Body of pancreas (tissue), 4 donors: ENCODE results near the gene GPR146. TPM values are rescaled to one million over a fixed set of nuclear protein-coding genes. Genes with fewer than 3 reads are reported as not detected.

Experiments used
- ATAC-seq: fragments of 150-250 bp; one replicate; pipeline ENCODE4 v1.9.1; 2016
- DNase-seq, 4 donors: peaks; one replicate each; pipeline ENCODE4 v3.0.0-alpha.2; 2019
- H3K27ac ChIP-seq, 4 donors: fragments of 200-600 bp; sonication (generic); 1 replicate in 3 of 4; 2 replicates in 1 of 4; pipeline versions ENCODE4 v1.5.1 to v1.6.1; 2016 to 2019; ENCODE audit warnings: mild to moderate bottlenecking in 1 of 4, mixed read lengths in 1 of 4, moderate library complexity in 1 of 4
- H3K27me3 ChIP-seq, 2 donors: fragments of 200-600 bp; sonication (generic); one replicate each; pipeline ENCODE4 v1.6.0; 2016; ENCODE audit warnings: mild to moderate bottlenecking in 1 of 2
- H3K36me3 ChIP-seq, 2 donors: fragments of 200-600 bp; sonication (generic); replicated peaks in 1 of 2; 2 replicates each; pipeline ENCODE4 v1.5.1; 2016; ENCODE audit warnings: low read depth in 2 of 2; ENCODE audit not compliant: insufficient read depth in 1 of 2
- H3K4me1 ChIP-seq: fragments of 200-600 bp; sonication (generic); one replicate; pipeline ENCODE4 v1.6.0; 2016
- H3K4me3 ChIP-seq, 2 donors: fragments of 200-600 bp; sonication (generic); 1 replicate in 1 of 2; 2 replicates in 1 of 2; pipeline ENCODE4 v1.5.1; 2016 to 2019
- H3K9me3 ChIP-seq, 3 donors: fragments of 200-600 bp; sonication (generic); 1 replicate in 2 of 3; 2 replicates in 1 of 3; pipeline ENCODE4 v1.5.1; 2016
- CTCF ChIP-seq, 7 experiments: fragments of 450-650 bp in 4 of 7; fragments of 200-600 bp in 3 of 7; sonication (generic) in 3 of 7; IDR thresholded peaks; one replicate each; pipeline ENCODE4 v1.5.1; 2016 to 2019; ENCODE audit warnings: antibody characterized with exemption in 7 of 7
- POLR2A ChIP-seq, 3 donors: fragments of 450-650 bp; IDR thresholded peaks; one replicate each; pipeline ENCODE4 v1.6.1; 2016; ENCODE audit warnings: antibody characterized with exemption in 3 of 3, mild to moderate bottlenecking in 2 of 3
- WGBS, 2 donors: methylation state at CpG; one replicate each; pipeline ENCODE4 v1.1.5; 2017; 5-methylcytosine and 5-hydroxymethylcytosine counted together
- intact Hi-C: fragments of 100-400 bp; cut with DNase I; formaldehyde crosslinking; loops from one replicate; pipeline ENCODE4 v1.15.1; 2023
- total RNA-seq, 2 donors: library from RNA; depleted of rRNA; stranded (reverse); fragments of >200 nt; gene quantifications; one replicate each; pipeline ENCODE4 v1.1.0, GENCODE V29; 2016

The GPR146 gene
- total RNA-seq, 2 donors from 2014 or later: 8.8 to 11.2 TPM

- DNase-seq (no peak), ATAC-seq (no peak)
- TF ChIP-seq CTCF (IDR thresholded peaks at IDR 0.05): no peak
- no peak for TF ChIP-seq POLR2A (IDR thresholded peaks at IDR 0.05)
- Histone ChIP-seq H3K9me3 (no peaks in the 10 kb centered on the region), H3K4me1 (peaks cover 7% of the 10 kb centered on the region), H3K27me3 (no peaks in the 10 kb centered on the region), H3K36me3 (peaks cover 0 to 1% of the 10 kb centered on the region in 2 donors), H3K27ac (peak overlapping the region in 2 of 4 donors; percentile 17 to 41), H3K4me3 (no peak overlapping the region)
- intact Hi-C loops: no loop called here
- 66 to 78% methylated on average over 8 to 15 of the region's 15 CpGs for WGBS, 2 donors
Measured at GRCh38 chr7:1055491-1055955, 11.2 kb downstream of the GPR146 start.

GRCh38 chr7:1055956-1056784, 11.8 kb downstream of the GPR146 start:
- peak in 1 of 4 donors; percentile 31 for DNase-seq
- H3K9me3 ChIP-seq: no peaks in the 10 kb centered on the region
- no peak overlapping the region for H3K4me3 ChIP-seq
- intact Hi-C loops: no loop called here
- H3K27me3 ChIP-seq: no peaks in the 10 kb centered on the region
- peaks cover 12% of the 10 kb centered on the region for H3K4me1 ChIP-seq
- H3K27ac ChIP-seq: peak overlapping the region in 1 of 4 donors; percentile 41
- no peak for ATAC-seq
- WGBS, 2 donors: 73 to 81% methylated on average over 10 to 36 of the region's 36 CpGs
- H3K36me3 ChIP-seq: peaks cover 0 to 1% of the 10 kb centered on the region in 2 donors
- TF ChIP-seq POLR2A (IDR thresholded peaks at IDR 0.05) (no peak), CTCF (IDR thresholded peaks at IDR 0.05) (no peak)

GRCh38 chr7:1056785-1057410, 12.6 kb downstream of the GPR146 start:
- Histone ChIP-seq H3K27ac (no peak overlapping the region), H3K4me3 (no peak overlapping the region), H3K36me3 (peaks cover 0 to 1% of the 10 kb centered on the region in 2 donors), H3K9me3 (no peaks in the 10 kb centered on the region), H3K4me1 (peaks cover 12% of the 10 kb centered on the region), H3K27me3 (no peaks in the 10 kb centered on the region)
- intact Hi-C loops: no loop called here
- 87 to 88% methylated on average over 6 to 26 of the region's 27 CpGs for WGBS, 2 donors
- DNase-seq (no peak), ATAC-seq (no peak)
- no peak for TF ChIP-seq POLR2A (IDR thresholded peaks at IDR 0.05)
- TF ChIP-seq CTCF (IDR thresholded peaks at IDR 0.05): no peak

- ATAC-seq (no peak), DNase-seq (no peak)
- no peak overlapping the region for H3K27ac ChIP-seq
- no peaks in the 10 kb centered on the region for H3K27me3 ChIP-seq
- intact Hi-C loops: no loop called here
- 96 to 99% methylated on average over 35 to 55 of the region's 62 CpGs for WGBS, 2 donors
- peaks cover 12% of the 10 kb centered on the region for H3K4me1 ChIP-seq
- TF ChIP-seq POLR2A (IDR thresholded peaks at IDR 0.05) (no peak), CTCF (IDR thresholded peaks at IDR 0.05) (no peak)
- no peak overlapping the region for H3K4me3 ChIP-seq
- H3K36me3 ChIP-seq: peaks cover 0 to 1% of the 10 kb centered on the region in 2 donors
- H3K9me3 ChIP-seq: no peaks in the 10 kb centered on the region
Measured at GRCh38 chr7:1057416-1058291, 13.3 kb downstream of the GPR146 start.
